Tibial nerve (tissue), 4 donors: ENCODE data around the gene KATNAL1.

Source experiments
- EP300 ChIP-seq, 2 donors: sonication (generic); formaldehyde crosslinking; IDR thresholded peaks; one replicate each; pipeline ENCODE4 v1.6.1; 2017; ENCODE audit warnings: antibody characterized with exemption in 2 of 2, mild to moderate bottlenecking in 1 of 2
- TF ChIP-seq, protein P1 (sequence below), 5 experiments: fragments of 200-600 bp in 3 of 5; fragments of 450-650 bp in 2 of 5; sonication (generic) in 3 of 5; IDR thresholded peaks; one replicate each; pipeline ENCODE4 v1.5.1; 2016 to 2019; ENCODE audit warnings: antibody characterized with exemption in 5 of 5, mild to moderate bottlenecking in 3 of 5, moderate library complexity in 2 of 5

DNA sequence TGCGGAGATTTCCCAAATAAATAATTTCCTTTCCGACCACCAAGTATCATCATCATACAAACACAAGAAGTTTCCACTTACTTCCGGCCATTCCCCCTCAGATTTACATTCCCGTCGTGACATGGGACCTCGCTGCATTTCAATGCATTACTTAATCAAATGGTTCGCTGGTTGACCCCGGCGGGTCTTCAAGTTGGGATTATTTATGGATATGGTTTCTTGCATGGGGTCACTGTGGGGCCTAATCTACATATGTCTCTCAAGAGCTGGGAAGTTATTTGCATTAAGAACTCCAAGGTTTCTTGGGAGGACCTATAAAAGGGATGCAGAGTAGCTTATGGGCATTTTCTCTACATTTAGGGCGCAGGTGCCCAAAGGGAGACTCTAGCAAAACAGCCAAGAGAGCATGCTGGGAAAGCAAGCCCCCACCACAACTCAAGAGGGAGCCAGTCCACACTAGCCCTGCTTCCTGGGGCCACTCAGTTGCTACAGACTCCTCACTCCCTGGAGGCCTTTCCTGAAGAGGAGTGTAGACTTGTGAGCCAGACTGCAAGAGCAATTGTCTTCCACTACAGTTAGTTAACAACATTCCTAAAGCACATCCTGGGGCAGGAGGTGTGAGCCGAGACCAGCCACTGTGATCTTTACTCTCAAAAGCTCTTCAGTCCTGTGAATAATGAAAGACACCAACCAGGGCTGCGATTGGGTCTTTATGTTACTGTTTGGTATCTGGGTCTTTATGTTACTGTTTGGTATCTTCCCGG is 125.3 kb downstream of the KATNAL1 start:
- TF ChIP-seq EP300 (IDR thresholded peaks at IDR 0.05): no peak
- TF ChIP-seq, protein P1, sequence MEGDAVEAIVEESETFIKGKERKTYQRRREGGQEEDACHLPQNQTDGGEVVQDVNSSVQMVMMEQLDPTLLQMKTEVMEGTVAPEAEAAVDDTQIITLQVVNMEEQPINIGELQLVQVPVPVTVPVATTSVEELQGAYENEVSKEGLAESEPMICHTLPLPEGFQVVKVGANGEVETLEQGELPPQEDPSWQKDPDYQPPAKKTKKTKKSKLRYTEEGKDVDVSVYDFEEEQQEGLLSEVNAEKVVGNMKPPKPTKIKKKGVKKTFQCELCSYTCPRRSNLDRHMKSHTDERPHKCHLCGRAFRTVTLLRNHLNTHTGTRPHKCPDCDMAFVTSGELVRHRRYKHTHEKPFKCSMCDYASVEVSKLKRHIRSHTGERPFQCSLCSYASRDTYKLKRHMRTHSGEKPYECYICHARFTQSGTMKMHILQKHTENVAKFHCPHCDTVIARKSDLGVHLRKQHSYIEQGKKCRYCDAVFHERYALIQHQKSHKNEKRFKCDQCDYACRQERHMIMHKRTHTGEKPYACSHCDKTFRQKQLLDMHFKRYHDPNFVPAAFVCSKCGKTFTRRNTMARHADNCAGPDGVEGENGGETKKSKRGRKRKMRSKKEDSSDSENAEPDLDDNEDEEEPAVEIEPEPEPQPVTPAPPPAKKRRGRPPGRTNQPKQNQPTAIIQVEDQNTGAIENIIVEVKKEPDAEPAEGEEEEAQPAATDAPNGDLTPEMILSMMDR (IDR thresholded peaks at IDR 0.05): no peak
